Ascending aorta (tissue), 2 donors: ENCODE measurements around the gene PLA2G2A. TPM values are rescaled to one million over a fixed set of nuclear protein-coding genes. Genes with fewer than 3 reads are reported as not detected.

Experiments used
- DNase-seq, 2 donors: peaks; one replicate each; pipeline ENCODE4 v3.0.0-alpha.2; 2019; ENCODE audit warnings: low spot score in 2 of 2
- H3K27ac ChIP-seq, 2 donors: fragments of 200-600 bp; sonication (generic); one replicate each; pipeline ENCODE4 v1.5.1; 2016 to 2017; ENCODE audit warnings: mild to moderate bottlenecking in 1 of 2
- H3K27me3 ChIP-seq: fragments of 200-600 bp; sonication (generic); one replicate; pipeline ENCODE4 v1.5.1; 2017
- H3K36me3 ChIP-seq, 2 donors: fragments of 200-600 bp; sonication (generic); one replicate each; pipeline ENCODE4 v1.5.1; 2016
- H3K4me1 ChIP-seq, 2 donors: fragments of 200-600 bp; sonication (generic); one replicate each; pipeline ENCODE4 v1.5.1; 2016 to 2017; ENCODE audit warnings: mild to moderate bottlenecking in 1 of 2
- H3K4me3 ChIP-seq, 2 donors: fragments of 200-600 bp; sonication (generic); one replicate each; pipeline ENCODE4 v1.5.1; 2016 to 2017; ENCODE audit warnings: mild to moderate bottlenecking in 1 of 2
- H3K9me3 ChIP-seq, 2 donors: fragments of 200-600 bp; sonication (generic); one replicate each; pipeline ENCODE4 v1.5.1; 2016
- CTCF ChIP-seq, 3 experiments: fragments of 200-600 bp in 2 of 3; fragments of 450-650 bp in 1 of 3; sonication (generic) in 2 of 3; IDR thresholded peaks; one replicate each; pipeline ENCODE4 v1.5.1; 2016 to 2019; ENCODE audit warnings: antibody characterized with exemption in 3 of 3, mild to moderate bottlenecking in 1 of 3, moderate library complexity in 1 of 3
- intact Hi-C: fragments of 100-400 bp; cut with DNase I; formaldehyde crosslinking; loops from one replicate; pipeline ENCODE4 v1.15.1; 2023
- total RNA-seq: library from RNA; depleted of rRNA; stranded (reverse); fragments of >200 nt; gene quantifications from one replicate; pipeline ENCODE4 v1.1.0, GENCODE V29; 2016

Gene PLA2G2A
- total RNA-seq, 1 donor from 2014 or later, result 761 TPM

GRCh38 chr1:19969898-19970660, 9.3 kb downstream of the PLA2G2A start:
- Histone ChIP-seq H3K4me3 (no peak overlapping the region), H3K9me3 (no peaks in the 10 kb centered on the region), H3K27me3 (no peaks in the 10 kb centered on the region), H3K27ac (no peak overlapping the region), H3K36me3 (no peaks in the 10 kb centered on the region), H3K4me1 (no peaks in the 10 kb centered on the region)
- no peak for DNase-seq
- TF ChIP-seq CTCF (IDR thresholded peaks at IDR 0.05), result no peak
- intact Hi-C loops, result no loop called here

- Histone ChIP-seq H3K4me3 (no peak overlapping the region), H3K27ac (no peak overlapping the region), H3K27me3 (no peaks in the 10 kb centered on the region), H3K4me1 (no peaks in the 10 kb centered on the region), H3K9me3 (no peaks in the 10 kb centered on the region), H3K36me3 (no peaks in the 10 kb centered on the region)
- DNase-seq, result no peak
- intact Hi-C loops, result no loop called here
- TF ChIP-seq CTCF (IDR thresholded peaks at IDR 0.05), result no peak
These were observed 11.6 kb downstream of the PLA2G2A start for GRCh38 chr1:19967808-19968207.

GRCh38 chr1:19964542-19964941, 14.9 kb downstream of the PLA2G2A start:
- TF ChIP-seq CTCF (IDR thresholded peaks at IDR 0.05), result no peak

GRCh38 chr1:19963636-19964035, 15.8 kb downstream of the PLA2G2A start:
- Histone ChIP-seq H3K4me3 (no peak overlapping the region), H3K27ac (no peak overlapping the region), H3K9me3 (no peaks in the 10 kb centered on the region), H3K27me3 (no peaks in the 10 kb centered on the region), H3K4me1 (no peaks in the 10 kb centered on the region), H3K36me3 (no peaks in the 10 kb centered on the region)
- intact Hi-C loops, result no loop called here
- no peak for TF ChIP-seq CTCF (IDR thresholded peaks at IDR 0.05)
- DNase-seq, result no peak

More at GRCh38 chr1:19964542-19964941, 14.9 kb downstream of the PLA2G2A start:
- DNase-seq, result no peak
- no peak overlapping the region for H3K4me3 ChIP-seq
- intact Hi-C loops, result no loop called here
- H3K9me3 ChIP-seq, result no peaks in the 10 kb centered on the region
- H3K36me3 ChIP-seq, result no peaks in the 10 kb centered on the region
- H3K27ac ChIP-seq, result no peak overlapping the region
- H3K4me1 ChIP-seq, result no peaks in the 10 kb centered on the region
- no peaks in the 10 kb centered on the region for H3K27me3 ChIP-seq

GRCh38 chr1:19960591-19960990, 18.8 kb downstream of the PLA2G2A start:
- H3K27me3 ChIP-seq, result no peaks in the 10 kb centered on the region
- H3K36me3 ChIP-seq, result no peaks in the 10 kb centered on the region
- no peak for TF ChIP-seq CTCF (IDR thresholded peaks at IDR 0.05)
- no peak overlapping the region for H3K27ac ChIP-seq
- intact Hi-C loops, result no loop called here
- no peaks in the 10 kb centered on the region for H3K4me1 ChIP-seq
- no peaks in the 10 kb centered on the region for H3K9me3 ChIP-seq
- no peak for DNase-seq
- H3K4me3 ChIP-seq, result no peak overlapping the region
